Testis (tissue), 2 donors: ENCODE measurements around the gene FARP1.

Experiments
- CTCF ChIP-seq, 3 experiments: fragments of 450-650 bp in 2 of 3; fragments of 200-600 bp in 1 of 3; sonication (generic) in 1 of 3; IDR thresholded peaks; one replicate each; pipeline ENCODE4 v1.5.1; 2016 to 2019; ENCODE audit warnings: antibody characterized with exemption in 3 of 3, mild to moderate bottlenecking in 2 of 3, moderate library complexity in 1 of 3
- POLR2A ChIP-seq: fragments of 450-650 bp; IDR thresholded peaks from one replicate; pipeline ENCODE4 v1.6.1; 2017; ENCODE audit warnings: antibody characterized with exemption, mild to moderate bottlenecking, moderate library complexity

GRCh38 chr13:98226496-98226895, 83.6 kb downstream of the FARP1 start:
- no peak for TF ChIP-seq CTCF (IDR thresholded peaks at IDR 0.05)
- TF ChIP-seq POLR2A = no peak
